Measurements from ENCODE around the gene CADPS.

CADPS gene

GRCh38 chr3:62404321-62404720, 470.9 kb downstream of the CADPS start:
- no peak for TF ChIP-seq EZH2phosphoT487 (IDR thresholded peaks at IDR 0.05; ENCODE audit: borderline replicate concordance)
- no peak for TF ChIP-seq CTCF (conservative IDR thresholded peaks at IDR 0.05; ENCODE audit: low read length)
- Histone ChIP-seq H3K79me2 (ENCODE audit: insufficient read depth, low read length) (no peaks in the 10 kb centered on the region), H3K9me3 (ENCODE audit: insufficient read depth, low read depth, low read length) (no peaks in the 10 kb centered on the region), H3F3A (ENCODE audit: low read depth) (no peaks in the 10 kb centered on the region), H3K9ac (ENCODE audit: low read depth, low read length, poor library complexity, severe bottlenecking) (no peak overlapping the region), H4K20me1 (ENCODE audit: insufficient read depth, low read length, poor library complexity, severe bottlenecking) (no peaks in the 10 kb centered on the region), H3K27me3 (ENCODE audit: insufficient read depth, low read length, poor library complexity, severe bottlenecking) (no peaks in the 10 kb centered on the region), H3K4me3 (ENCODE audit: low read length, poor library complexity, severe bottlenecking) (no peak overlapping the region), H3K4me1 (ENCODE audit: insufficient read depth, low read length, poor library complexity, severe bottlenecking) (no peaks in the 10 kb centered on the region), H3K36me3 (ENCODE audit: insufficient read depth, low read length) (no peaks in the 10 kb centered on the region), H2AFZ (ENCODE audit: low read length) (no peak overlapping the region), H3K4me2 (ENCODE audit: low read depth, low read length, poor library complexity, severe bottlenecking) (no peak overlapping the region), H3K9me2 (replicated peaks; ENCODE audit: low read depth, low read length) (no peaks in the 10 kb centered on the region)

DNA sequence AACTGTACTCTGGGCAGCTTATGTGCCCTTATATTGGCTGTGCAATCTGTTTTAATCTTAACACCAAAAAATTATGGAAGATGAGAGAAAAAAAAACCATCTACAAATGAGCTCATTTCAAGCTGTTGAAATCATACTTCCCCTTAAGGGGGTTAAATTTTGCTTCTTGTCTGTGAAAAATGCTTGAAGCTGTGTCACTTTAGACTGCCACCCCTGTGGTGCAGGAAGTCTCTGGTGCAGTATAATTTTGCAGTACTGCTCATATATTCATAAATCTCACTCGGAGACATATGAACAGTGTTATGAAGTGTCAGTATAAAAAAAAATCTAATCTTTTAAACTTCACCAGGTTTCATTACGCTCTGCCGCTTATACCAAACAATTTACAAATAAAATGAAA, 471.5 kb downstream of the CADPS start:
- no peaks in the 10 kb centered on the region for H3K9me2 ChIP-seq (replicated peaks; ENCODE audit: low read depth, low read length)
- no peaks in the 10 kb centered on the region for H3K4me1 ChIP-seq (ENCODE audit: insufficient read depth, low read length, poor library complexity, severe bottlenecking)
- H3K79me2 ChIP-seq (ENCODE audit: insufficient read depth, low read length): no peaks in the 10 kb centered on the region
- H2AFZ ChIP-seq (ENCODE audit: low read length): no peak overlapping the region
- H3K4me2 ChIP-seq (ENCODE audit: low read depth, low read length, poor library complexity, severe bottlenecking): no peak overlapping the region
- TF ChIP-seq CTCF (conservative IDR thresholded peaks at IDR 0.05; ENCODE audit: low read length) (no peak), EZH2phosphoT487 (IDR thresholded peaks at IDR 0.05; ENCODE audit: borderline replicate concordance) (no peak)
- no peak overlapping the region for H3K4me3 ChIP-seq (ENCODE audit: low read length, poor library complexity, severe bottlenecking)
- H4K20me1 ChIP-seq (ENCODE audit: insufficient read depth, low read length, poor library complexity, severe bottlenecking): no peaks in the 10 kb centered on the region
- no peaks in the 10 kb centered on the region for H3K36me3 ChIP-seq (ENCODE audit: insufficient read depth, low read length)
- H3K27me3 ChIP-seq (ENCODE audit: insufficient read depth, low read length, poor library complexity, severe bottlenecking): no peaks in the 10 kb centered on the region
- H3K9me3 ChIP-seq (ENCODE audit: insufficient read depth, low read depth, low read length): no peaks in the 10 kb centered on the region
- H3F3A ChIP-seq (ENCODE audit: low read depth): no peaks in the 10 kb centered on the region
- no peak overlapping the region for H3K9ac ChIP-seq (ENCODE audit: low read depth, low read length, poor library complexity, severe bottlenecking)

DNA sequence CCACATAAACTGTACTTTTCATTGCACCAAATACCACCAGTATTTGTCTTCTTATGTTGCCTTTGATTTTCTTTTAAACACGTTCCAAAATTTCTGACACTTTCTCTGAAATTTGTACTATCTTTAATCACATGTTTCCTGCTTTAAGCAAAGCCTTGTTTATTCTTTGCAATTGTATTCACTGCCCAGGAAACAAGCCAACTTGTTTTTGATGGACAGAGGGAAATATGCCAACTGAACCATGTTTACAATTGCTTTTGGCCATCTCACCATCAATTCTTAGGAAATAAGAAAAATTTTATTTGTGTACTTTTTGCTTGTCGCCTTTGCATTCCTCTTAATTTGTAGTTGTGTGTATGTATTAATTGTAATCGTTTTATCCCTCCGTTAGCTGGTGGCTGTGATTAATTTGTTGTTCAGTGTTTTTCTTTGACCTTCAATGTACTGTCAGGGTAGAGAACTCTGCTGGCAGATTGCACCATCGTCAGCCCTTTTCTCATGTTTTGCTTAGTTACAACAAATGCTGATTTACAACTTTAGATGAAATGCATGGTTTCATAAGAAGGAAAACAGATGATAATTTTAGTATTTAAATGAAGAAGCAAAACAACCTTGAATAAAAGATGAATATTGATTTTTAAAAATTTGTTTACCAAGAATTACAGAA, 482.5 kb downstream of the CADPS start:
- H3K4me2 ChIP-seq (ENCODE audit: low read depth, low read length, poor library complexity, severe bottlenecking): no peak overlapping the region
- TF ChIP-seq CTCF (conservative IDR thresholded peaks at IDR 0.05; ENCODE audit: low read length) (no peak), EZH2phosphoT487 (IDR thresholded peaks at IDR 0.05; ENCODE audit: borderline replicate concordance) (no peak)
- H3K4me3 ChIP-seq (ENCODE audit: low read length, poor library complexity, severe bottlenecking): no peak overlapping the region

More for the DNA sequence above, 482.5 kb downstream of the CADPS start:
- H3K27me3 ChIP-seq (ENCODE audit: insufficient read depth, low read length, poor library complexity, severe bottlenecking): no peaks in the 10 kb centered on the region
- H3K36me3 ChIP-seq (ENCODE audit: insufficient read depth, low read length): no peaks in the 10 kb centered on the region
- H4K20me1 ChIP-seq (ENCODE audit: insufficient read depth, low read length, poor library complexity, severe bottlenecking): no peaks in the 10 kb centered on the region
- no peaks in the 10 kb centered on the region for H3K4me1 ChIP-seq (ENCODE audit: insufficient read depth, low read length, poor library complexity, severe bottlenecking)
- H3K9ac ChIP-seq (ENCODE audit: low read depth, low read length, poor library complexity, severe bottlenecking): no peak overlapping the region
- H2AFZ ChIP-seq (ENCODE audit: low read length): no peak overlapping the region
- no peaks in the 10 kb centered on the region for H3F3A ChIP-seq (ENCODE audit: low read depth)
- no peaks in the 10 kb centered on the region for H3K79me2 ChIP-seq (ENCODE audit: insufficient read depth, low read length)
- H3K9me2 ChIP-seq (replicated peaks; ENCODE audit: low read depth, low read length): no peaks in the 10 kb centered on the region
- H3K9me3 ChIP-seq (ENCODE audit: insufficient read depth, low read depth, low read length): no peaks in the 10 kb centered on the region

Measured in Loucy (cell line).